ENCODE measurements around the gene REPS2.
A peak's percentile ranks its signal among the peaks of the same experiment; 100 is the strongest.

REPS2 gene

DNA sequence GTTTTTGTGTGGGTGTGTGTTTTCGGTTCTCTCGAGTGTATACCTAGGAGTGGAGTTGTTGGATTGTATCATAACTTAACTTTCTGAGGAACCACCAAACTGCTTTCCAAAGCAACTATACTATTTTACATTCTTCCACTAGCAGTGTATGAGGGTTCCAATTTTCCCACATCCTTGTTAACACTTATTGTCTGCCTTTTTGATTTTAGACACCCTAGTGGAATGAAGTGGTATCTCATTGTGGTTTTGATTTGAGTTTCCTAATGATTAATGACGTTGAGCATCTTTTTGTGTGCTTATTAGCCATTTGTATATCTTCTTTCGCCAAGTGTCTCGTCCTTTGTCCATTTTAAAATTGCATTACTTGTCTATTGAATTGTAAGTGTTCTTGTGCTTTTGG, 118.6 kb downstream of the REPS2 start:
- Histone ChIP-seq H3K9me2 (replicated peaks; ENCODE audit: insufficient read depth, low read length) (no peaks in the 10 kb centered on the region), H3K9ac (ENCODE audit: low read length) (no peak overlapping the region), H3K4me2 (ENCODE audit: low read depth, low read length) (no peak overlapping the region), H3K79me2 (ENCODE audit: low read length) (no peaks in the 10 kb centered on the region), H3K9me3 (replicated peaks; ENCODE audit: insufficient read depth, low read length) (no peaks in the 10 kb centered on the region), H3K27ac (ENCODE audit: low read length) (no peak overlapping the region), H2AFZ (ENCODE audit: low read length) (no peak overlapping the region), H3K4me3 (ENCODE audit: low read length) (no peak overlapping the region), H3K27me3 (replicated peaks; ENCODE audit: insufficient read depth, low read length) (no peaks in the 10 kb centered on the region), H3K36me3 (replicated peaks; ENCODE audit: insufficient read depth, low read length) (no peaks in the 10 kb centered on the region), H3F3A (ENCODE audit: insufficient read depth, low read length) (no peaks in the 10 kb centered on the region), H4K20me1 (ENCODE audit: insufficient read depth, low read length) (no peaks in the 10 kb centered on the region), H3K4me1 (ENCODE audit: low read length) (peaks cover 34% of the 10 kb centered on the region)
- DNase-seq, result no peak
- TF ChIP-seq EZH2 (optimal IDR thresholded peaks at IDR 0.05; ENCODE audit: low read depth, low read length) (no peak), EZH2phosphoT487 (IDR thresholded peaks at IDR 0.05; ENCODE audit: low read length) (no peak)
- TF ChIP-seq, protein P1, sequence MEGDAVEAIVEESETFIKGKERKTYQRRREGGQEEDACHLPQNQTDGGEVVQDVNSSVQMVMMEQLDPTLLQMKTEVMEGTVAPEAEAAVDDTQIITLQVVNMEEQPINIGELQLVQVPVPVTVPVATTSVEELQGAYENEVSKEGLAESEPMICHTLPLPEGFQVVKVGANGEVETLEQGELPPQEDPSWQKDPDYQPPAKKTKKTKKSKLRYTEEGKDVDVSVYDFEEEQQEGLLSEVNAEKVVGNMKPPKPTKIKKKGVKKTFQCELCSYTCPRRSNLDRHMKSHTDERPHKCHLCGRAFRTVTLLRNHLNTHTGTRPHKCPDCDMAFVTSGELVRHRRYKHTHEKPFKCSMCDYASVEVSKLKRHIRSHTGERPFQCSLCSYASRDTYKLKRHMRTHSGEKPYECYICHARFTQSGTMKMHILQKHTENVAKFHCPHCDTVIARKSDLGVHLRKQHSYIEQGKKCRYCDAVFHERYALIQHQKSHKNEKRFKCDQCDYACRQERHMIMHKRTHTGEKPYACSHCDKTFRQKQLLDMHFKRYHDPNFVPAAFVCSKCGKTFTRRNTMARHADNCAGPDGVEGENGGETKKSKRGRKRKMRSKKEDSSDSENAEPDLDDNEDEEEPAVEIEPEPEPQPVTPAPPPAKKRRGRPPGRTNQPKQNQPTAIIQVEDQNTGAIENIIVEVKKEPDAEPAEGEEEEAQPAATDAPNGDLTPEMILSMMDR (IDR thresholded peaks at IDR 0.05; ENCODE audit: low read length), result 0 out of 2 replicates have a peak, but pooled peaks have one; percentile 12

DNA sequence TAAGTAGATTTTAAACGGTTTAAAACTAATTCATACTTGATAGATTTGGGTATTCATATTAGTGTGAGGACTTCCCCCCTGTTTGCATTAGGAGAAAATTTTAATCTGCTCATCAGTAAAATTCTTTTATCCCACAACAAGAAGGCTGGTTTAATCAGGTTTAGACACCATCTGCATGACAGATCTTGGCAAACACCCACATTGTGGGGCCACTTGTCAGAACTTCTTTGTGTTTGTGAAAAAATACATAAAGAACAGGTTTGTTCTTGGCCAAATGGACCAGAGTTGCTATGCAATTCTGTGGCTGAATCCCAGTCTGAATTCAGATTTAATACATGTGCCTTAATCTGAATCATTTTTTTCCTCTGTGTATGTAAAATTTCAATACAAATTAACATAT, 121.1 kb downstream of the REPS2 start:
- H3K36me3 ChIP-seq (replicated peaks; ENCODE audit: insufficient read depth, low read length), result no peaks in the 10 kb centered on the region
- H3K9me2 ChIP-seq (replicated peaks; ENCODE audit: insufficient read depth, low read length), result no peaks in the 10 kb centered on the region
- no peak overlapping the region for H2AFZ ChIP-seq (ENCODE audit: low read length)
- H3K4me2 ChIP-seq (ENCODE audit: low read depth, low read length), result no peak overlapping the region
- no peak overlapping the region for H3K27ac ChIP-seq (ENCODE audit: low read length)
- H3K9me3 ChIP-seq (replicated peaks; ENCODE audit: insufficient read depth, low read length), result no peaks in the 10 kb centered on the region
- DNase-seq, result no peak
- no peaks in the 10 kb centered on the region for H4K20me1 ChIP-seq (ENCODE audit: insufficient read depth, low read length)
- no peak overlapping the region for H3K4me3 ChIP-seq (ENCODE audit: low read length)
- H3K79me2 ChIP-seq (ENCODE audit: low read length), result no peaks in the 10 kb centered on the region
- no peaks in the 10 kb centered on the region for H3K27me3 ChIP-seq (replicated peaks; ENCODE audit: insufficient read depth, low read length)
- peaks cover 24% of the 10 kb centered on the region for H3K4me1 ChIP-seq (ENCODE audit: low read length)
- no peak overlapping the region for H3K9ac ChIP-seq (ENCODE audit: low read length)
- no peak for TF ChIP-seq EZH2 (optimal IDR thresholded peaks at IDR 0.05; ENCODE audit: low read depth, low read length)
- TF ChIP-seq, protein P1 (IDR thresholded peaks at IDR 0.05; ENCODE audit: low read length), result no peak
- no peak for TF ChIP-seq EZH2phosphoT487 (IDR thresholded peaks at IDR 0.05; ENCODE audit: low read length)
- no peaks in the 10 kb centered on the region for H3F3A ChIP-seq (ENCODE audit: insufficient read depth, low read length)

DNA sequence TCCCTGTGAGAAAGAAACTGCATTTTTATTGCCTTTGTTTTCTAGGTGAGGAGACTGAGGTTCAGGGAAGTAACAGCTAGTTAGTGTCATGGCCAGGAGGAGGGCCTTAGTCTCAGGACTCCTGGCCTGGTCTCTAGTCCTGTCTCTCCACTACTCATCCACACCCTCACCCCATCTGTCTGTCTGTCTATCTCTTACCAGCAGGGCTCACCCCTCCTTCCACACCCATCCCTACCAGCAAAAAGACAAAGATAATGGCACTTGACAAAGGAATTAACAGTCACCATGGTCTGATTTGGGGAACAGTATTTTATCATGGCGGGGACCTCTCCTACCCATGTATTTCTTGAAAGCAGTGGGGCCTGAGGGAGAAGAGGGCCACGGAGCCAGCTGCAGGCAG, 125.8 kb downstream of the REPS2 start:
- Histone ChIP-seq H3K9ac (ENCODE audit: low read length) (no peak overlapping the region), H3K4me3 (ENCODE audit: low read length) (no peak overlapping the region), H3K4me2 (ENCODE audit: low read depth, low read length) (no peak overlapping the region), H4K20me1 (ENCODE audit: insufficient read depth, low read length) (no peaks in the 10 kb centered on the region), H3F3A (ENCODE audit: insufficient read depth, low read length) (no peaks in the 10 kb centered on the region), H3K9me3 (replicated peaks; ENCODE audit: insufficient read depth, low read length) (no peaks in the 10 kb centered on the region), H3K9me2 (replicated peaks; ENCODE audit: insufficient read depth, low read length) (no peaks in the 10 kb centered on the region), H3K79me2 (ENCODE audit: low read length) (no peaks in the 10 kb centered on the region), H3K27ac (ENCODE audit: low read length) (no peak overlapping the region), H2AFZ (ENCODE audit: low read length) (no peak overlapping the region), H3K4me1 (ENCODE audit: low read length) (0 out of 2 replicates have a peak, but pooled peaks cover 10% of the 10 kb centered on the region), H3K36me3 (replicated peaks; ENCODE audit: insufficient read depth, low read length) (no peaks in the 10 kb centered on the region), H3K27me3 (replicated peaks; ENCODE audit: insufficient read depth, low read length) (no peaks in the 10 kb centered on the region)
- no peak for TF ChIP-seq EZH2 (optimal IDR thresholded peaks at IDR 0.05; ENCODE audit: low read depth, low read length)
- TF ChIP-seq EZH2phosphoT487 (IDR thresholded peaks at IDR 0.05; ENCODE audit: low read length), result no peak
- TF ChIP-seq, protein P1 (IDR thresholded peaks at IDR 0.05; ENCODE audit: low read length), result no peak
- DNase-seq, result no peak
